ENCODE data around the gene APBA2.

The APBA2 gene

DNA sequence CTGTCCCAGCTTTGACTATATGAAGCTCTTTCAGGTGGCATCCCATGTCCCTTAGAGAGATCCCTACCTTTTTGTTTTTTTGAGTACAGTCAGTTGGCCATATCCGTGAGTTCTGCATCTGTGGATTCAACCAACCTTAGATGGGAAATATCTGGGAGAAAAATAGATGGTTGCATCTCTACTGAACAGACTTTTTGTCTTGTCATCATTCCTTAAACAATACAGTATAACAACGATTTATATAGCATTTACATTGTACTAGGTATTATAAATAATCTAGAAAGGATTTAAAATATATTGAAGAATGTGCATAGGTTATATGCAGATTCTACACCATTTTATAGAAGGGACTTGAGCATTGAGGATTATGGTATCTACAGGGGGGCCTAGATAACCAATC is 65.1 kb downstream of the APBA2 start:
- Histone ChIP-seq H3K9me3 (ENCODE audit: control insufficient read depth, insufficient read depth, low read depth, low read length) (no peaks in the 10 kb centered on the region), H3K27ac (ENCODE audit: extremely low read depth, low read depth, low read length) (no peak overlapping the region), H3K4me1 (ENCODE audit: control insufficient read depth, insufficient read depth, low read length) (peaks cover 4% of the 10 kb centered on the region), H3K36me3 (ENCODE audit: control insufficient read depth in 2 of 2, insufficient read depth in 1 of 2, low read length in 2 of 2) (no peaks in the 10 kb centered on the region), H3K4me3 (ENCODE audit: low read depth, low read length) (no peak overlapping the region)
- CTCF ChIA-PET: interaction anchor here (1.2 kb wide), 1 partner anchor 10 kb away, joined by 5 read pairs; no protein-coding TSS in a partner anchor
- TF ChIP-seq, protein P1, sequence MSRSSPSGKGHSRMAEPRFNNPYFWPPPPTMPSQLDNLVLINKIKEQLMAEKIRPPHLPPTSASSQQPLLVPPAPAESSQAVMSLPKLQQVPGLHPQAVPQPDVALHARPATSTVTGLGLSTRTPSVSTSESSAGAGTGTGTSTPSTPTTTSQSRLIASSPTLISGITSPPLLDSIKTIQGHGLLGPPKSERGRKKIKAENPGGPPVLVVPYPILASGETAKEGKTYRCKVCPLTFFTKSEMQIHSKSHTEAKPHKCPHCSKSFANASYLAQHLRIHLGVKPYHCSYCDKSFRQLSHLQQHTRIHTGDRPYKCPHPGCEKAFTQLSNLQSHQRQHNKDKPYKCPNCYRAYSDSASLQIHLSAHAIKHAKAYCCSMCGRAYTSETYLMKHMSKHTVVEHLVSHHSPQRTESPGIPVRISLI (tag by site-specific recombination; IDR thresholded peaks at IDR 0.05): no peak
- no peak for TF ChIP-seq GLI4 (tag by site-specific recombination; IDR thresholded peaks at IDR 0.05)
- no peak for TF ChIP-seq ZNF473 (tag by site-specific recombination; IDR thresholded peaks at IDR 0.05)
- no peak for TF ChIP-seq ZNF571 (tag by site-specific recombination; IDR thresholded peaks at IDR 0.05)
- TF ChIP-seq, protein P2, sequence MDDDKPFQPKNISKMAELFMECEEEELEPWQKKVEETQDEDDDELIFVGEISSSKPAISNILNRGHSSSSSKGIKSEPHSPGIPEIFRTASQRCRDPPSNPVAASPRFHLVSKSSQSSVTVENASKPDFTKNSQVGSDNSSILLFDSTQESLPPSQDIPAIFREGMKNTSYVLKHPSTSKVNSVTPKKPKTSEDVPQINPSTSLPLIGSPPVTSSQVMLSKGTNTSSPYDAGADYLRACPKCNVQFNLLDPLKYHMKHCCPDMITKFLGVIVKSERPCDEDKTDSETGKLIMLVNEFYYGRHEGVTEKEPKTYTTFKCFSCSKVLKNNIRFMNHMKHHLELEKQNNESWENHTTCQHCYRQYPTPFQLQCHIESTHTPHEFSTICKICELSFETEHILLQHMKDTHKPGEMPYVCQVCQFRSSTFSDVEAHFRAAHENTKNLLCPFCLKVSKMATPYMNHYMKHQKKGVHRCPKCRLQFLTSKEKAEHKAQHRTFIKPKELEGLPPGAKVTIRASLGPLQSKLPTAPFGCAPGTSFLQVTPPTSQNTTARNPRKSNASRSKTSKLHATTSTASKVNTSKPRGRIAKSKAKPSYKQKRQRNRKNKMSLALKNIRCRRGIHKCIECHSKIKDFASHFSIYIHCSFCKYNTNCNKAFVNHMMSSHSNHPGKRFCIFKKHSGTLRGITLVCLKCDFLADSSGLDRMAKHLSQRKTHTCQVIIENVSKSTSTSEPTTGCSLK (tag by site-specific recombination; IDR thresholded peaks at IDR 0.05): no peak
- no peak for TF ChIP-seq GLI2 (tag by site-specific recombination; IDR thresholded peaks at IDR 0.05; ENCODE audit: borderline replicate concordance, low read depth)
- TF ChIP-seq ZNF133 (tag by site-specific recombination; IDR thresholded peaks at IDR 0.05): no peak
- no peak for TF ChIP-seq ZNF248 (tag by site-specific recombination; IDR thresholded peaks at IDR 0.05)
- TF ChIP-seq BCL11A (tag by site-specific recombination; IDR thresholded peaks at IDR 0.05; ENCODE audit: low read depth): no peak
- no peak for TF ChIP-seq ZNF302 (tag by site-specific recombination; IDR thresholded peaks at IDR 0.05; ENCODE audit: low read depth)
- no peak for TF ChIP-seq ZSCAN23 (tag by site-specific recombination; IDR thresholded peaks at IDR 0.05)
- TF ChIP-seq, protein P3, sequence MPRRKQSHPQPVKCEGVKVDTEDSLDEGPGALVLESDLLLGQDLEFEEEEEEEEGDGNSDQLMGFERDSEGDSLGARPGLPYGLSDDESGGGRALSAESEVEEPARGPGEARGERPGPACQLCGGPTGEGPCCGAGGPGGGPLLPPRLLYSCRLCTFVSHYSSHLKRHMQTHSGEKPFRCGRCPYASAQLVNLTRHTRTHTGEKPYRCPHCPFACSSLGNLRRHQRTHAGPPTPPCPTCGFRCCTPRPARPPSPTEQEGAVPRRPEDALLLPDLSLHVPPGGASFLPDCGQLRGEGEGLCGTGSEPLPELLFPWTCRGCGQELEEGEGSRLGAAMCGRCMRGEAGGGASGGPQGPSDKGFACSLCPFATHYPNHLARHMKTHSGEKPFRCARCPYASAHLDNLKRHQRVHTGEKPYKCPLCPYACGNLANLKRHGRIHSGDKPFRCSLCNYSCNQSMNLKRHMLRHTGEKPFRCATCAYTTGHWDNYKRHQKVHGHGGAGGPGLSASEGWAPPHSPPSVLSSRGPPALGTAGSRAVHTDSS (tag by site-specific recombination; IDR thresholded peaks at IDR 0.05): no peak
- TF ChIP-seq, protein P4, sequence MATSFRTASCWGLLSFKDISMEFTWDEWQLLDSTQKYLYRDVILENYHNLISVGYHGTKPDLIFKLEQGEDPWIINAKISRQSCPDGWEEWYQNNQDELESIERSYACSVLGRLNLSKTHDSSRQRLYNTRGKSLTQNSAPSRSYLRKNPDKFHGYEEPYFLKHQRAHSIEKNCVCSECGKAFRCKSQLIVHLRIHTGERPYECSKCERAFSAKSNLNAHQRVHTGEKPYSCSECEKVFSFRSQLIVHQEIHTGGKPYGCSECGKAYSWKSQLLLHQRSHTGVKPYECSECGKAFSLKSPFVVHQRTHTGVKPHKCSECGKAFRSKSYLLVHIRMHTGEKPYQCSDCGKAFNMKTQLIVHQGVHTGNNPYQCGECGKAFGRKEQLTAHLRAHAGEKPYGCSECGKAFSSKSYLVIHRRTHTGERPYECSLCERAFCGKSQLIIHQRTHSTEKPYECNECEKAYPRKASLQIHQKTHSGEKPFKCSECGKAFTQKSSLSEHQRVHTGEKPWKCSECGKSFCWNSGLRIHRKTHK (tag by site-specific recombination; IDR thresholded peaks at IDR 0.05): no peak
- TF ChIP-seq ZNF549 (tag by site-specific recombination; IDR thresholded peaks at IDR 0.05): no peak
- no peak for TF ChIP-seq ZNF596 (tag by site-specific recombination; IDR thresholded peaks at IDR 0.05)
- TF ChIP-seq KLF7 (tag by site-specific recombination; IDR thresholded peaks at IDR 0.05; ENCODE audit: borderline replicate concordance): no peak
- no peak for TF ChIP-seq SP2 (tag by site-specific recombination; IDR thresholded peaks at IDR 0.05)
- TF ChIP-seq ZNF658 (tag by site-specific recombination; IDR thresholded peaks at IDR 0.05): no peak
- TF ChIP-seq ZFP69B (tag by site-specific recombination; IDR thresholded peaks at IDR 0.05): no peak
- no peak for TF ChIP-seq ZXDB (tag by site-specific recombination; IDR thresholded peaks at IDR 0.05)
- POLR2A ChIA-PET: no interaction called here
